SW480 (cell line): ENCODE results near the gene RGL3.
A peak's percentile ranks its signal among the peaks of the same experiment; 100 is the strongest.
"Not testable (repeated sequence)": the region's sequence is repeated elsewhere in the genome, so short reads cannot be mapped to it uniquely, and the experiment has no call there.

Source experiments
- DNase-seq: peaks from one replicate; pipeline ENCODE4 v3.0.0-alpha.2; 2016; ENCODE audit warnings: low spot score

Gene RGL3

GRCh38 chr19:11418549-11419506 is at the start of gene RGL3:
RGL3 (minus strand) TSS chr19:11419314; CDS start chr19:11419278, 36 bp downstream.
- DNase-seq, result peak; percentile 48

- not testable (repeated sequence) for DNase-seq
These were observed 49.2 kb upstream of the RGL3 start for GRCh38 chr19:11468266-11468845.

GRCh38 chr19:11465600-11465999 is 46.5 kb upstream of the RGL3 start:
- DNase-seq, result no peak

GRCh38 chr19:11464333-11465265 is 45.5 kb upstream of the RGL3 start:
- DNase-seq, result no peak

- DNase-seq, result peak; percentile 61
These were observed 44.3 kb upstream of the RGL3 start for GRCh38 chr19:11463391-11463790.

- no peak for DNase-seq
These were observed 42.3 kb upstream of the RGL3 start for GRCh38 chr19:11461453-11461852.

- no peak for DNase-seq
These were observed 41.1 kb upstream of the RGL3 start for GRCh38 chr19:11460207-11460606.

- DNase-seq, result not testable (repeated sequence)
These were observed 39.8 kb upstream of the RGL3 start for GRCh38 chr19:11458912-11459311.

- no peak for DNase-seq
These were observed 39.3 kb upstream of the RGL3 start for GRCh38 chr19:11458236-11458900.

GRCh38 chr19:11457831-11458230 is 38.7 kb upstream of the RGL3 start:
- no peak for DNase-seq

- no peak for DNase-seq
These were observed 38.0 kb upstream of the RGL3 start for GRCh38 chr19:11457115-11457514.

GRCh38 chr19:11456659-11457058 is 37.5 kb upstream of the RGL3 start:
- DNase-seq, result no peak

- DNase-seq, result not testable (repeated sequence)
These were observed 36.1 kb upstream of the RGL3 start for GRCh38 chr19:11455233-11455554.

- DNase-seq, result no peak
These were observed 34.6 kb upstream of the RGL3 start for GRCh38 chr19:11453468-11454341.

- DNase-seq, result no peak
These were observed 33.7 kb upstream of the RGL3 start for GRCh38 chr19:11452620-11453310.

- DNase-seq, result no peak
These were observed 32.9 kb upstream of the RGL3 start for GRCh38 chr19:11451871-11452619.

- no peak for DNase-seq
These were observed 32.3 kb upstream of the RGL3 start for GRCh38 chr19:11451327-11451870.

GRCh38 chr19:11450570-11451326 is 31.6 kb upstream of the RGL3 start:
- DNase-seq, result no peak
